Upper lobe of left lung (tissue), 4 donors: ENCODE results near the gene CHRNA10.

ENCODE experiments used
- CTCF ChIP-seq, 6 experiments: fragments of 450-650 bp in 4 of 6; fragments of 200-600 bp in 2 of 6; sonication (generic) in 2 of 6; IDR thresholded peaks; one replicate each; pipeline ENCODE4 v1.5.1; 2016 to 2019; ENCODE audit warnings: antibody characterized with exemption in 6 of 6
- EP300 ChIP-seq, 4 donors: sonication (generic); formaldehyde crosslinking; IDR thresholded peaks; one replicate each; pipeline ENCODE4 v1.5.1; 2017; ENCODE audit warnings: antibody characterized with exemption in 4 of 4, control low read depth in 2 of 4
- POLR2A ChIP-seq, 4 donors: fragments of 450-650 bp; IDR thresholded peaks; one replicate each; pipeline ENCODE4 v1.5.1; 2016 to 2017; ENCODE audit warnings: antibody characterized with exemption in 4 of 4, mild to moderate bottlenecking in 2 of 4
- POLR2AphosphoS5 ChIP-seq, 2 donors: sonication (generic); formaldehyde crosslinking; IDR thresholded peaks; one replicate each; pipeline ENCODE4 v1.5.1; 2017; ENCODE audit warnings: antibody characterized with exemption in 2 of 2

- TF ChIP-seq POLR2A (IDR thresholded peaks at IDR 0.05) (no peak), CTCF (IDR thresholded peaks at IDR 0.05) (no peak), POLR2AphosphoS5 (IDR thresholded peaks at IDR 0.05) (no peak), EP300 (IDR thresholded peaks at IDR 0.05) (no peak)
These were observed 14.7 kb upstream of the CHRNA10 start for GRCh38 chr11:3685923-3686322.
